Measurements from ENCODE around the gene CGB8.
A peak's percentile ranks its signal among the peaks of the same experiment; 100 is the strongest.
"Not testable (repeated sequence)": the region's sequence is repeated elsewhere in the genome, so short reads cannot be mapped to it uniquely, and the experiment has no call there.

The CGB8 gene

GRCh38 chr19:49049011-49049410, at the start of gene CGB8:
Gene CGB8, minus strand, starts transcription at chr19:49049111. Its CDS starts 372 bp downstream, at chr19:49048739.
- not testable (repeated sequence) for DNase-seq

GRCh38 chr19:49097453-49098288, 48.8 kb upstream of the CGB8 start:
- DNase-seq, result peak; percentile 69

- DNase-seq, result no peak
Measured at GRCh38 chr19:49094505-49095482, 45.9 kb upstream of the CGB8 start.

GRCh38 chr19:49092686-49093085, 43.8 kb upstream of the CGB8 start:
- DNase-seq, result no peak

- no peak for DNase-seq
Measured at GRCh38 chr19:49091391-49092038, 42.6 kb upstream of the CGB8 start.

GRCh38 chr19:49086296-49086695, 37.4 kb upstream of the CGB8 start:
- no peak for DNase-seq

- no peak for DNase-seq
Measured at GRCh38 chr19:49085868-49086232, 36.9 kb upstream of the CGB8 start.

GRCh38 chr19:49085020-49085867, 36.3 kb upstream of the CGB8 start, which contains the start of gene SNRNP70:
Gene SNRNP70, plus strand, starts transcription at chr19:49085451. Its CDS starts 964 bp downstream, at chr19:49086415.
- peak; percentile 98 for DNase-seq

GRCh38 chr19:49084206-49085019, 35.5 kb upstream of the CGB8 start:
- DNase-seq, result no peak

- no peak for DNase-seq
Measured at GRCh38 chr19:49081273-49081672, 32.4 kb upstream of the CGB8 start.

GRCh38 chr19:49080392-49080791, 31.5 kb upstream of the CGB8 start:
- no peak for DNase-seq

- DNase-seq, result not testable (repeated sequence)
Measured at GRCh38 chr19:49074869-49075268, 26.0 kb upstream of the CGB8 start.

GRCh38 chr19:49073514-49074378, 24.8 kb upstream of the CGB8 start:
- DNase-seq, result no peak

- DNase-seq, result no peak
Measured at GRCh38 chr19:49071860-49072547, 23.1 kb upstream of the CGB8 start.

- DNase-seq, result no peak
Measured at GRCh38 chr19:49070416-49070815, 21.5 kb upstream of the CGB8 start.

- no peak for DNase-seq
Measured at GRCh38 chr19:49069026-49069425, 20.1 kb upstream of the CGB8 start.

- no peak for DNase-seq
Measured at GRCh38 chr19:49067554-49067953, 18.6 kb upstream of the CGB8 start.

- DNase-seq, result no peak
Measured at GRCh38 chr19:49065905-49066512, 17.1 kb upstream of the CGB8 start.
